NCI-H2227 (cell line): Measurements from ENCODE around the gene TRIM34.
A peak's percentile ranks its signal among the peaks of the same experiment; 100 is the strongest.
"Not testable (repeated sequence)": the region's sequence is repeated elsewhere in the genome, so short reads cannot be mapped to it uniquely, and the experiment has no call there.

ENCODE experiments used
- DNase-seq: peaks from one replicate; lab custom pipeline; 2025; ENCODE audit not compliant: unreplicated experiment; lab: John Stamatoyannopoulos, UW

The TRIM34 gene, protein sequence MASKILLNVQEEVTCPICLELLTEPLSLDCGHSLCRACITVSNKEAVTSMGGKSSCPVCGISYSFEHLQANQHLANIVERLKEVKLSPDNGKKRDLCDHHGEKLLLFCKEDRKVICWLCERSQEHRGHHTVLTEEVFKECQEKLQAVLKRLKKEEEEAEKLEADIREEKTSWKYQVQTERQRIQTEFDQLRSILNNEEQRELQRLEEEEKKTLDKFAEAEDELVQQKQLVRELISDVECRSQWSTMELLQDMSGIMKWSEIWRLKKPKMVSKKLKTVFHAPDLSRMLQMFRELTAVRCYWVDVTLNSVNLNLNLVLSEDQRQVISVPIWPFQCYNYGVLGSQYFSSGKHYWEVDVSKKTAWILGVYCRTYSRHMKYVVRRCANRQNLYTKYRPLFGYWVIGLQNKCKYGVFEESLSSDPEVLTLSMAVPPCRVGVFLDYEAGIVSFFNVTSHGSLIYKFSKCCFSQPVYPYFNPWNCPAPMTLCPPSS

DNA sequence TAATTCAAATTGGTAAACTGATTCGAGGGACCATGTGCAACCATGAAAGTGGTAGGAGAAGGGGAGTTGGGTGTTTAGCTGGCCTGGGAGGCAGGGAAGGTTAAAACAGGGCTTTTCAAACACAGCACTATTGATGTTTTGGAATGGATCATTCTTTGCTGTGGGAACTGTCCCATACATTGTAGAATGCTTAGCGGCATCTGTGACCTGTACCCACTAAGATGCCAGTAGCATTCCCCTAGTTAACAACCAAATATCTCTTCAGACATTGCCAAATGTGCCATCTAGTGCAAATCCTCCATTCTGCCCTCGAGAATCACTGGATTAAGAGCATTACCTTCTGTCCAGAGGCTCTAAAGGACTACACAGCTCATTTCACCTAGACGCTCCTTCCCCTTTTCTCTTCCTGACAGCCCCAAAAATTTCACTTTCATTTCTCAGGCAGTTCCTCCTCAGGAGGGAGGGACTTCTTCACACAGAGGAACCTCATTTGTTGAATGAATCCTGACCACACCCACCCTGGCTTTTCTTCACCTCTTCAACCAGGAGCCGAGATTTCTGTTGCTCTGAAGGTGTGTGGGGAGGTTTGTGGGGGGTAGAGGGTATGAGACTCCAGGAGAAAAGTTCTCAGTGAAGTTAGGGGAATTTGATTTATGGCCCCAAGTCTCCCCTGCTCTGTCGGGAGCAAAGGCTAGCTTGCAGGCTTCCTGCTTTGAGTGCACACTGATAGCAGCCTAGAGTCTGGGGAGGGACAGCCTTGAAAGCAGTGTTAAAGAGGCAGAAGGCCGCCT lies at the start of gene TRIM34:
TRIM34 (plus strand) TSS at position 513 of the 791 bp plus-strand sequence. CDS start 7,331 bp downstream, outside the sequence.
- DNase-seq = no peak

DNA sequence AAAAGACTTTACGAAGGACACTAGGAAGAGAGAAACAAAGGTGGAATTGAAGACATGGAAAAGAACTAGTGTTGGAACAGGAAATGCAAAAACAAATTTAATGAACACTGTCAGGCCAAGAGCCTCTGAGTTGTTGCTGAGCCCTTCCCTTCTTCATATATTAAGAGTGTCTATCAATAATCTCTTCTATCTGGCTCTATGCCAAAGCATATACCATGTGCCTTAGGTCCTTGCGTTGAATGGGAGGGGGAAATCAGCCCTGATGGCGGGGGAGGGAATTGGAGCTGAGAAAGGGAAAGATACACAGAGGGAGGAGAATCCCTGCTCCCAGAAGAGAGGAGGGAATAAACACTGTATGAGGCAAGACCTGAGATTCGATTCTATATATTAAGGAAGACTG lies 49.6 kb upstream of the TRIM34 start:
- DNase-seq = no peak

DNA sequence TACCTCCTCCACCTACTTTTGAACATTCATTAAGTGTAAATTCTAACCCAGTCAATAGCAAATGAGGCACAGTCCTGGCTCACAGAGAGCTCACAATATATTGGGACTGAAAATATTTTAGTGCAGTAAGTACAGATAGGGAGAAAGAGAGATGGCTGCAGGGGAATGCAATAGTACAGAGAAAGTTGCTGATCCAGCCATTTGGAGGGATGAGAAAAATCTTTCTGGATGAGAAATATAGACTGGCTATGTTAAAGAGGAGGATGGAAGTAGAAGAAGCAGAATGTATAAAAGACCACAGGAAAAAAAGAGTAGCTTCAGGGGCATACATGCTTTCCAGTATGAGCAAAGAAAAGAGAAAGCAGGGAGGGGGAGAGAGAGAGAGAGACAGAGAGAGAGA lies 47.7 kb upstream of the TRIM34 start:
- no peak for DNase-seq

DNA sequence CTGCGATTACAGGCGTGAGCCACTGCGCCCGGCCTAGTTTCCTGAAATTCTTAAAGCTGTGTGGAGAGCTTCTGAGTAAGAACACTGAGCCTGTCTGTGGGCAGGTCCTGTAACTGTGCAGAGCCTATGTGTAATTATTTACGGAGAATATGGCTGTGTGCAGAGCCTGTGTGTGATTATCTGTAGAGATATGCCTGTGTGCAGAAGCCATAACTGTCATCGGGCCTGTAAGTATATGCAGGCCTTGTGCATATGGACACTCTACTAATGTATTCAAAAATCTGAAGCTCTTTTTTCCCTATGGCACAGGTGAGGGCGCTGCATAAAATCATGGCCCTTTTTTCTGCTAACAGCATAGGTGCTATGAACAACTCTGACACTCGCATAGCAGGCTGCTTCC lies 44.2 kb upstream of the TRIM34 start, which contains the start of gene OR52B6:
OR52B6 (plus strand) TSS at position 301 of the 400 bp plus-strand sequence; CDS start at position 301, 0 bp downstream.
- no peak for DNase-seq

DNA sequence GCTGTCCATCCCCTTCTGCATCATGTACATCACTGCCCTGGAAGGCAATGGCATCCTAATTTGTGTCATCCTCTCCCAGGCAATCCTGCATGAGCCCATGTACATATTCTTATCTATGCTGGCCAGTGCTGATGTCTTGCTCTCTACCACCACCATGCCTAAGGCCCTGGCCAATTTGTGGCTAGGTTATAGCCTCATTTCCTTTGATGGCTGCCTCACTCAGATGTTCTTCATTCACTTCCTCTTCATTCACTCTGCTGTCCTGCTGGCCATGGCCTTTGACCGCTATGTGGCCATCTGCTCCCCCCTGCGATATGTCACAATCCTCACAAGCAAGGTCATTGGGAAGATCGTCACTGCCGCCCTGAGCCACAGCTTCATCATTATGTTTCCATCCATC lies 43.8 kb upstream of the TRIM34 start:
- DNase-seq = no peak

DNA sequence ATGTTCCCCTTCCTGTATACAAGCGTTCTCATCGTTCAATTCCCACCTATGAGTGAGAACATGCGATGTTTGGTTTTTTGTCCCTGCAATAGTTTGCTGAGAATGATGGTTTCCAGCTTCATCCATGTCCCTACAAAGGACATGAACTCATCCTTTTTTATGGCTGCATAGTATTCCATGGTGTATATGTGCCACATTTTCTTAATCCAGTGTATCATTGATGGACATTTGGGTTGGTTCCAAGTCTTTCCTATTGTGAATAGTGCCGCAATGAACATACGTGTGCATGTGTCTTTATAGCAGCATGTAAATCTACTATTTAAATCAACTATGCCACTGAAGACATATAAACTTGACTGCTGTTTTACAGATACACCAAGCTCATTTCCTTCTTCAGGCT lies 40.3 kb upstream of the TRIM34 start:
- not testable (repeated sequence) for DNase-seq

DNA sequence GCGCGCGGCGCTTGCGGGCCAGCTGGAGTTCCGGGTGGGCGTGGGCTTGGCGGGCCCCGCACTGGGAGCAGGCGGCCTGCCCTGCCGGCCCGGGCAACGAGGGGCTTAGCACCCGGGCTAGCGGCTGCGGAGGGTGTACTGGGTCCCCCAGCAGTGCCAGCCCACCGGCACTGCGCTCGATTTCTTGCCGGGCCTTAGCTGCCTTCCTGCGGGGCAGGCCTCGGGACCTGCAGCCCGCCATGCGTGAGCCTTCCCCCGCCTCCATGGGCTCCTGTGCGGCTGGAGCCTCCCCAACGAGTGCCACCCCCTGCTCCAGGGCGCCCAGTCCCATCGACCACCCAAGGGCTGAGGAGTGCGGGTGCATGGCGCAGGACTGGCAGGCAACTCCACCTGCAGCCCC lies 34.9 kb upstream of the TRIM34 start:
- not testable (repeated sequence) for DNase-seq

DNA sequence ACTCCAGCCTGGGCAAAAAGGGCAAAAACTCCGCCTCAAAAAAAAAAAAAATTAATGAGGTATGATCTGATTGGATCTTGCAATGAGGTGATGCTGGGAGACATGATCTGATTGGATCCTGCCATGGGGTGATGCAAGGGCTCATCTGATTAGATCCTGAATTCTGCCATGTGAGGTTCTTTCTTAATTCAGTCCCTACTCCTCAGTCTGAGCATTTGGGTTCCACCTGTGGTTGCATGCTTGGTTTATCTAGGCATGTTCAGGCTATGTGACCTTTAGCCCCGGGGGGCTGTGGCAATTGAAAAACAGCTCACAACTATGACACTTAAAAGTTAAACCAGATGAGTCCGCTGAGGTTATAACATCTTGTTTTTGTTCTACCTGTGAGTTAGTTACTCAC lies 33.2 kb upstream of the TRIM34 start:
- no peak for DNase-seq

DNA sequence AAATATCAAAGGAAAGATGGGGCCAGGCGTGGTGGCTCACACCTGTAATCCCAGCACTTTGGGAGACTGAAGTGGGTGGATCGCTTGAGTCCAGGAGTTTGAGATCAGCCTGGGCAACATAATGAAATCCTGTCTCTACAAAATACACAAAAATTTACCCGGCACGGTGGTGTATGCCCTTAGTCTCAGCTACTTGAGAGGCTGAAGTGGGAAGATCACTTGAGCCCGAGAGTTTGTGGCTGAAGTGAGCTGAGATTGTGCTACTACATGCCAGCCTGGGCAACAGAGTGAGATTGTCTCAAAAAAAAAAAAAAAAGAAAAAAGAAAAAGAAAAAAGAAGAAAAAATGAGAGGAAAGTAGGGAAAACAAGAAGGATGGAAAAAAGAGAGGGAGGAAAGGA lies 32.2 kb upstream of the TRIM34 start:
- DNase-seq = no peak

DNA sequence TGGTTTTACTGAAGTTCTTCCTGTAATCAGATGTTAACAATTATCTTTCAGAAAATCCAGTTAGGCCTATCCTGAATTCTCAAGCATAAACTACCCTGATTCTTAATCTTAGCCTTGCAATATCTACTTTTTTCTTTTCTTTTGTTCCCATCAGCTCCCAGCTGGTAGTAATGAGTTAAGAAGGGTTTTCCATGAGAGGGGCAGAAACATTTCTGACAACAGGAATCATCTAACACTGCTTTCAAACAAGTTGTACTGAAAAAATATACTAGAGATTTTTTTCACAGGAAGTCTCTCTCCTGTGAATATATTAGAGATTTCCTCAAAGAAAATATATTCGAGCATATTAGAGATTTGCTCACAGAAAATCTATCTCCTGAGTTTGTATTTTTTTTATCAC lies 31.7 kb upstream of the TRIM34 start:
- DNase-seq = no peak

DNA sequence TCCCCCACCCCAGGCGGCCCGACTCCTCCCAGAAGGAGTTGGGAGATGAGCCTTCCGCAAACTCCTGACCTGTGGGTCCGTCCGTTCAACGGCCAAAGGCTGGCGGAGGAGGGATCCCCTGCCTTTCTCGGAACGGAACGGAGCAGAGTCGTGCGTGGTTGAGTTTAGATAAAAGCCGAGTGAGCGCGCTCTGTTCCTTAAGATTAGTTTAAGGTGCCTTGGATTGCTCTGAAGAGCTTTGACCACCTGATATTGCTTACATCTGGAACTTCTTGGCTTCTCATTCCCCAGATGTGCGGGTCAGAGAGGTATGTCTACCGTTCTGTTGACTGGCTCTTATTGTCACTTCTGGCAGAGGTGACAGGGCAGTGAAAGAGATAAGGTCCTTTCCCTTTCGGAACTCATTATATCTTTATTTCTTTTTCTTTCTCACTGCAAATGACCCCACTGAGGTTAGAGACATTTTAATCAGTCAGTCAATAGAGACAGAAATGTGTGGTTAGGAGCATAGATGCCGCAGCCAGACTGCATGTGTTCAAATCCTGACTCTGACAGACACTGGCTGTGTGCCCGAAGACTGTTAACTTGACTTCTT lies 28.1 kb upstream of the TRIM34 start, which contains the start of gene TRIM6:
TRIM6 (plus strand) TSS at position 31 of the 595 bp plus-strand sequence; CDS start at position 292, 261 bp downstream.
- DNase-seq = peak; percentile 6

DNA sequence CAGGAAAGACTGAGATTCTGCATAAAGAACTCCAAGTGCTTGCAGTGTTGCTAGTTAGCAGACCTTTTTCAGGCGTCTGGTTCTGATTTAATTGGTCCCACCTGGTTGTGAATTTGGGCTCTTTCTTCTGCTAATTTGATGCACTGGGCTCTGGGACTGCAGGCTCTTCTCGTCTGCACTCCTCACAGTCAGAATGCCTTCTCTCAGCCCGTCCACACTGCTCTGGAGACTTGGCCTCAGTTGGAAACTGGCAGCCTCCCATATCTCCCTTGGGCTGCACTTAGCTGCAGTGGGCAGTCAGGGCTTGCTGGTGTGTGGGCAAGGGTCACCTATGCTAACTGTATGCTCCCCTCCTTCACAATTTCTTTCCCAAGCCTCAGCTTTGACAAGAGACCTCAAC lies 26.8 kb upstream of the TRIM34 start:
- no peak for DNase-seq

DNA sequence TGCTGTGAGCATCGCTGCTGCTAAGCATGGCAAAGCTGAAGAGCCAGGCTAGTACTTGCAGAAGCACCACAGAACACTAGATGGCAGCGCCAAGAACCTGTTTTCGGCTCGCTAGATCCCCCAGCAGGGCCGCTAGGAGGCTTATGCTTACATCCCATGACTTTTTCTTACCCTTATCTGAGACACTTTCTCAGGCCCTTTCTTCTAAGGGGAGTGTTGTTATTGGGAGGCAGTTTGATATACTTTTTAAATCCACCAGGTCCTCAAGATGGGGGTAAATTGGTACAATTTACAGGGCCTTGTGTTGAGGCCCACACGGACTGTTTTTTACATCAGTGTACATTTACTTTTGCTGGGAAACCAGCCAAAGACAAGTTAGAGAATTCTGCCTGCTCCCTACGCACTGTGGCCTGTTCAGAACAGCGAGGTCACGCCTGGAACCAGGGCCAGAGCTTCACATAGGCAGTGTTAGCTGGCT lies 24.4 kb upstream of the TRIM34 start:
- peak; percentile 74 for DNase-seq

DNA sequence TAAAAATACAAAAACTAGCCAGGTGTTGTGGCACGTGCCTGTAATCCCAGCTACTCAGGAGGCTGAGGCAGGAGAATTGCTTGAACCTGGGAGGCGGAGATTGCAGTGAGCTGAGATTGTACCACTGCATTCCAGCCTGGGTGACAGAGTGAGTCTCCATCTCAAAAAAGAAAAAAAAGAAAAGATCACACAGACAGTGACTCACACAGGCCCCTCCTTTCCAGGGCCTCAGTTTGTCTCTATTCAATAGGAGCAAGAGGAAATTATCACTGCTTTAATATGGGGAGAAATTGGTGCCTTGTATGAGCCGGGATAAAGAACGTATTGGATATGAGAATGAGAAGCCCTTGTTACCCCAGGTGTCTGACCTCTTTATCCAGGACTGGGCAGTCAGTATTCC lies 22.0 kb upstream of the TRIM34 start:
- DNase-seq = not testable (repeated sequence)

DNA sequence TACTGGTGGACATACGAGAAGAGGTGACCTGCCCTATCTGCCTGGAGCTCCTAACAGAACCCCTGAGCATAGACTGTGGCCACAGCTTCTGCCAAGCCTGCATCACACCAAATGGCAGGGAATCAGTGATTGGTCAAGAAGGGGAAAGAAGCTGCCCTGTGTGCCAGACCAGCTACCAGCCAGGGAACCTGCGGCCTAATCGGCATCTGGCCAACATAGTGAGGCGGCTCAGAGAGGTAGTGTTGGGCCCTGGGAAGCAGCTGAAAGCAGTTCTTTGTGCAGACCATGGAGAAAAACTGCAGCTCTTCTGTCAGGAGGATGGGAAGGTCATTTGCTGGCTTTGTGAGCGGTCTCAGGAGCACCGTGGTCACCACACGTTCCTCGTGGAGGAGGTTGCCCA lies 21.5 kb upstream of the TRIM34 start:
- no peak for DNase-seq

DNA sequence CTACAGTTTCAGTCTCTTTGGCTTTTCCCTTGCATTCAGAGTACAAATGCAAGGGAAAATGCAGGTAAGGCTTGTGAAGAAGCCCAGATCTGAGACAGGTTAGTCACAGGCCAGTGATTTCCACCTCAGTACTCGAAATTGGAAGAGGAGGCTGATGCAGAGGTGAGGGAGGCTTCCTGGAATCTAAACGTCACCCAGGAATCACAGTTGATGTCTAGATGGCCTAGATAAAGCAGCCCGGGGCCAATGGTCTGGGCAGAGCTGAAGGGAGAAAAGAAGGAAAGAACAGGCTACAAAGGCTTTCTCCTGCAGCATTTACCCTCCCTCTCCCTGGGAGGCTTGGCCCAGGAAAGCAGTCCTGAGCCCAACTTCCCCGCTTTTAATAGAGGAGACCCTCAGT lies 19.9 kb upstream of the TRIM34 start:
- no peak for DNase-seq

DNA sequence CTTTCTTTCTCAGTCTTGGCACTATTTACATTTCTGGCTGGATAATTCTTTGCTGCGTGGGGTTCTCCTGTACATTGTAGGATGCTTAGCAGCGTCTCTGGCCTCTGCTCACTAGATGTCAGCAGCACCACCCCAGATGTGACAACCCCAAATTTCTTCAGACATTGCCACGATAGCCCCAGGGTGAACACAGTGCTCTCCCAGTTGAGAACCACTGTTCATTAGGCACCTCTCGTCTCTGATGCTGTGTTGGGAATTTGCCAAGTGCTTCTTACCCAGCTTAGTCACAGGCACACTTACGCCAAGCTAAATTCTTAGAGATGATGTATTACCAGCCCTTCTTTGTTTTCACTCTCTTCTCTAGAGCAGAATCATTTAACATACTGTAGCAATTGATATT lies 19.0 kb upstream of the TRIM34 start:
- no peak for DNase-seq

DNA sequence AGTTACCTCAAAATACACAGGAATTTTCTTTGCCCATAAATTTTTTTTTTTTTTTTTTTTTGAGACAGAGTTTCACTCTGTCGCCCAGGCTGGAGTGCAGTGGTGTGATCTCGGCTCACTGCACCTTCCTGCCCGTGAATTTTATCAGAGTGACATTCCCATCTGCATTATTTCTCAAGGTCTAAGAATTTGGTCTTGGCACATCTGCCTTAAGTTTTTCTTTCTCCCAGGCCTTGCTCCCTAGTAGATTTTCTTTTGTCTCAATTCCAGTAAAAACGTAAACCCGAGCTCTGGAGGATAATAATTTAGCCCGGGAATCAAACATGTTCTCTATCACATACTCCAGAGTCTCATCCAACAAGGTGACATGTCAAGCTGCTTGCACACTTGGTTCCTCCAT lies 16.0 kb upstream of the TRIM34 start:
- no peak for DNase-seq

DNA sequence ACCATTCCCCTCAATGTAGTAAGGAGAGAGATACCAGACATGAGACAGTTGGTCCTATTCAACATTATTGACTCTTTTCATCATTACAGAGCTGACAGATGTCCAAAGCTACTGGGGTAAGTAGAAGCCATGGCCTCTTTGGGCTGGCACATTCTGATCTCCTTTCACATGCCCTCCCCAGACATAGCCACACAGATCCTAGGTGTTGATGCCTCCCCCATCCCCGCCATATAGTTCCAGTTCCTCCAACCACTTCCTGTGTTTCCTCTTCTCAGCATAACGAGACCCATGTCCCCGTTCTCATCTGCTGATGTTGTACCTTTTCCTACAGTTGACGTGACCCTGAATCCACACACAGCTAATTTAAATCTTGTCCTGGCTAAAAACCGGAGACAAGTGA lies 14.4 kb upstream of the TRIM34 start:
- no peak for DNase-seq

DNA sequence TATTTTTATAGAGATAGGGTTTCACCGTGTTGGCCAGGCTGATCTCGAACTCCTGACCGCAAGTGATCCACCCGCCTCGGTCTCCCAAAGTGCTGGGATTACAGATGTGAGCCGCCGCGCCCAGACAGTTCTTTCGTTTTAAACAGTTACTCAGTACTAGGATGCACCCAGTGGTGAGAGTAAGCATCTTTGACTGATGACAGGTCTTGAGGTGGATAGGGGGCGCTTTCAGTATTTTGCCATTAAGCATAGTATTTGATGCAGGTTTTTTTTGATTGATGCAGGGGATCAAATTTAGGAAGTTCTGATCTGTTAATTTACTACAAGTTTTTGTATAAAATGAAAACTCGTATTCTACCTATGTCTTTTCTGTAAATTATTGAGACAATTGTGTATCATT lies 13.2 kb upstream of the TRIM34 start:
- no peak for DNase-seq

DNA sequence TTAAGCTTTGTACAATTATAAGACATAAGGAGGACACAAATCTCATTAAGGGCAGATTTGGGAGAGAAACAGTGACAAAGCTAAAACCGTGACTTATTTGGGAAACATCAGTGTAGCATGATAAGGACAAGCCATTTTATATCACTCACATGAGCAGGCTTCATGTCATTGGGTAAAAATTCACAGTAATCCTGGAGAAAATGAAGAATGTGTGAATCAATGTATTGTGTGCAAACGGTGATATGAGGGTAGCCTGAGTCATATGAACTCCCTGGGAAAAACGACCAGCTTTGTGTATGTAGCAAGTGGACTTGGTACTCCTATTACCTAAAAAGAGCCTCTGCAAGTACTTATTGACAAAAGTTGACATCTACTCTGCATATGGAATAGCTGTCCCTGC lies 6.0 kb upstream of the TRIM34 start:
- no peak for DNase-seq
